Psoas muscle (tissue), 8 donors: ENCODE measurements around the gene ENPP7. TPM values are rescaled to one million over a fixed set of nuclear protein-coding genes. Genes with fewer than 3 reads are reported as not detected.

Experiments
- ATAC-seq, 4 donors: fragments of 200-7000 bp; cut with Tn5 transposase; one replicate each; pipeline ENCODE4 v1.9.1; 2020; ENCODE audit warnings: moderate library complexity in 3 of 4, mild to moderate bottlenecking in 2 of 4
- DNase-seq, 2 donors: peaks; one replicate each; pipeline ENCODE4 v3.0.0-alpha.2; 2020
- H3K27ac ChIP-seq: fragments of 200-600 bp; one replicate; pipeline ENCODE4 v1.8.0; 2022
- H3K27me3 ChIP-seq, 3 donors: fragments of 200-600 bp in 1 of 3; one replicate each; pipeline versions ENCODE4 v1.6.1 to v1.8.0; 2013 to 2022; ENCODE audit warnings: low read length in 2 of 3, mild to moderate bottlenecking in 2 of 3, moderate library complexity in 1 of 3; ENCODE audit not compliant: insufficient read depth in 3 of 3
- H3K36me3 ChIP-seq, 2 donors: fragments of 200-600 bp in 1 of 2; one replicate each; pipeline versions ENCODE4 v1.6.1 to v1.8.0; 2013 to 2022; ENCODE audit warnings: low read depth in 1 of 2, mild to moderate bottlenecking in 1 of 2, moderate library complexity in 1 of 2; ENCODE audit not compliant: insufficient read depth in 1 of 2
- H3K4me1 ChIP-seq: fragments of 200-600 bp; one replicate; pipeline ENCODE4 v1.8.0; 2022
- H3K4me3 ChIP-seq: fragments of 200-600 bp; one replicate; pipeline ENCODE4 v1.8.0; 2022; ENCODE audit warnings: mild to moderate bottlenecking
- H3K9me3 ChIP-seq: fragments of 200-600 bp; one replicate; pipeline ENCODE4 v1.8.0; 2022
- CTCF ChIP-seq: fragments of 200-600 bp; IDR thresholded peaks from one replicate; pipeline ENCODE4 v1.8.0; 2022; ENCODE audit warnings: antibody characterized with exemption
- WGBS, 3 donors: extraction: QIAGEN DNeasy Blood & Tissue Kit; methylation state at CpG; one replicate each; pipeline versions ENCODE4 v1.1.6 to v1.1.7; 2013; 5-methylcytosine and 5-hydroxymethylcytosine counted together
- intact Hi-C, 2 donors: fragments of 100-400 bp; cut with DNase I; formaldehyde crosslinking; loops; one replicate each; pipeline versions ENCODE4 v1.11.0 to v1.14.2; 2022
- polyA plus RNA-seq, 3 donors: library from polyadenylated mRNA; stranded (reverse); fragments of 200-250 nt; gene quantifications; one replicate each; pipeline ENCODE4 v1.2.3, GENCODE V29; 2013
- total RNA-seq, 4 donors: library from RNA; stranded (reverse); fragmentation: NEBNext Ultra II Directional in 2 of 4; extraction: Animal tissue kit (Norgen Biotek cat#: 25700) in 2 of 4; gene quantifications; one replicate each; pipeline versions ENCODE4 v1.2.1 to v1.2.4, GENCODE V29; 2021 to 2023
- donor health status: healthy with polysubstance abuse.
- donor health status: DM: no; HTN: no; CAD: no; lungs with moderate emphysema.
- donor health status: Bipolar disorder and iron deficiency.
- donor health status: healthy.
- donor health status: DM: yes; HTN: yes; CAD: no.
- donor health status: DM: no; HTN: no; CAD: no.
- donor health status: DM: no; HTN: no; CAD: no.
- donor health status: DM: yes; HTN: yes; CAD: no.

The ENPP7 gene
- total and polyA plus RNA-seq, 7 donors: 0.04 to 0.10 TPM; not detected in 5

DNA sequence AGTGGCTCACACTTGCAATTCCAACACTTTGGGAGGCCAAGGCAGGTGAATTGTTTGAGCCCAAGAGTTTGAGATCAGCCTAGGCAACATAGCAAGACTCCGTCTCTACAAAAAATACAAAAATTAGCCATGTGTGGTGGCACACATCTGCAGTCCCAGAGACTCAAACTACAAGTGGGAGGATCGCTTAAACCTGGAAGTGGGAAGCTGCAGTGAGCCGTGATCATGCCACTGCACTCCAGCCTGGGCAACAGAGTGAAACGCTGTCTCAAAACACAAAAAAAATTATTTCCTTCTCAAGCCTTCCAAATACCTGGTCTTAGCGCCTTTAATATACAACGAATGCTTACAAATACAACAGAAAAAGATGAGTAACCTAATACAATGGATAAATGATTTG lies 27.5 kb downstream of the ENPP7 start:
- 87 to 95% (median 92%) methylated on average over 6 of the region's 6 CpGs for WGBS, 3 donors
- intact Hi-C loops: no loop called here

GRCh38 chr17:79760197-79760906 lies 29.6 kb downstream of the ENPP7 start:
- Histone ChIP-seq H3K4me3 (no peak overlapping the region), H3K27ac (no peak overlapping the region), H3K9me3 (no peaks in the 10 kb centered on the region), H3K36me3 (no peaks in the 10 kb centered on the region), H3K27me3 (peaks cover 0 to 52% (median 8%) of the 10 kb centered on the region in 3 donors), H3K4me1 (no peaks in the 10 kb centered on the region)
- DNase-seq: no peak
- WGBS, 3 donors: 64 to 73% (median 64%) methylated on average over 21 of the region's 21 CpGs
- intact Hi-C loops: no loop called here
- TF ChIP-seq CTCF: no peak
- ATAC-seq: no peak

More for the DNA sequence above, 27.5 kb downstream of the ENPP7 start:
- H3K9me3 ChIP-seq: no peaks in the 10 kb centered on the region
- DNase-seq (no peak), ATAC-seq (no peak)
- no peaks in the 10 kb centered on the region for H3K36me3 ChIP-seq
- no peak overlapping the region for H3K27ac ChIP-seq
- peaks cover 0 to 53% (median 13%) of the 10 kb centered on the region in 3 donors for H3K27me3 ChIP-seq
- H3K4me1 ChIP-seq: no peaks in the 10 kb centered on the region
- H3K4me3 ChIP-seq: no peak overlapping the region
- TF ChIP-seq CTCF: no peak

DNA sequence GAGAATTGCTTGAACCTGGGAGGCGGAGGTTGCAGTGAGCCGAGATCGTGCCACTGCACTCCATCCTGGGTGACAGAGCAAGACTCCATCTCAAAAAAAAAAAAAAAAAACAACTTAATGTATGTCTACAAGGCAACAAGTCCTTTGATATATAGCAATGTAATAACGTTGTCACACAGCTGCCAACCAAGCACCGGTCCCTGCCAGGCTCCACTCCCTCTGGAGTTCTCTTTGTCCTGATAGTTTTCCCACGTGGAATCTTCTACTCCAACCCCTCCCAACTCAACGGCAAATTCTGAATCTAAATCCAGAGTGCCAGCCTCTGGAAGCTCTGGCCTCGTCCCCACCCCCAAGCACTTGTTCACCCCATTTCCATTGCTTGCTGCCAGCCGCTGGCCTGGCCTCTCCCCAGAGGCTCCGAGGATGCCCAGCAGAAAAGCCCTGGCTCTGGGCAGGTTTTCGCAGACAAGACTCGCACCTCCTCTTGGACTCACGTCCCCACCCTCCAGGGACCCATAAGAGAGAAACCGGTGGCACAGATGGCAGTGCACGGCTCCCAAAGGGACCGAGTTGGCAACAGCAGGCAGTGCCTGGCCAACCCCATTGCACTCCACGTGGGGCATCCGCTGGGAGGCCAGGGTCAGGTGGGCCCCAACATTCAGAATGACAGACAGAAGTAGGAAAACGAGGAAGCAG lies 31.3 kb downstream of the ENPP7 start:
- ATAC-seq (no peak), DNase-seq (no peak)
- peaks cover 0 to 49% (median 4%) of the 10 kb centered on the region in 3 donors for H3K27me3 ChIP-seq
- no peak overlapping the region for H3K4me3 ChIP-seq
- WGBS, 3 donors: 42 to 53% (median 43%) methylated on average over 16 to 19 of the region's 19 CpGs
- H3K36me3 ChIP-seq: no peaks in the 10 kb centered on the region
- H3K27ac ChIP-seq: no peak overlapping the region
- intact Hi-C loops: no loop called here
- no peaks in the 10 kb centered on the region for H3K9me3 ChIP-seq
- no peak for TF ChIP-seq CTCF
- no peaks in the 10 kb centered on the region for H3K4me1 ChIP-seq

DNA sequence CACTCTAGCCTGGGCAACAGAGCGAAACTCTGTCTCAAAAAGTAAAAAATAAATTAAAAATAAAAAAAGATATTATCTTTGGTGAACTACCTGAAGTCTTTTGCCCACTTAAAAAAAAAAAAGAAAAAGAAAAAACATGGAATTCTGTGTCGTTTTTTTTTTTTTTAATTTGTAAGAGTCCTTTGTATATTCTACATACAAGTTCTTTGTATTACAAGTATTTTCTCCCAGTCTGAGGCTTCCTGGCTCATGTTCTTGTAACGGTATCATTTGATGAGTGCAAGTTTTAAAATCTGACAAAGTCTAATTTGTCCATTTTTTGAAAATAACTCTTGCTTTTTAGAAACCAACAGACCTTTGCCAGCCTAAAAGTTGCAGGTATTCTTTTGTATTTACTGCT lies 35.0 kb downstream of the ENPP7 start:
- intact Hi-C loops: no loop called here
- H3K9me3 ChIP-seq: no peaks in the 10 kb centered on the region

More for the DNA sequence above, 35.0 kb downstream of the ENPP7 start:
- no peak for DNase-seq
- Histone ChIP-seq H3K4me3 (no peak overlapping the region), H3K27ac (no peak overlapping the region), H3K27me3 (peaks cover 0 to 30% (median 5%) of the 10 kb centered on the region in 3 donors), H3K36me3 (no peaks in the 10 kb centered on the region), H3K4me1 (no peaks in the 10 kb centered on the region)
- WGBS, 3 donors: 72 to 85% (median 76%) methylated on average over 3 of the region's 3 CpGs
- no peak for ATAC-seq
- TF ChIP-seq CTCF: no peak
